ENCODE data around the gene TIMP3. TPM values are rescaled to one million over a fixed set of nuclear protein-coding genes. Genes with fewer than 3 reads are reported as not detected.

The TIMP3 gene
- total RNA-seq, 2 donors from 2014 or later: 149 to 280 TPM

DNA sequence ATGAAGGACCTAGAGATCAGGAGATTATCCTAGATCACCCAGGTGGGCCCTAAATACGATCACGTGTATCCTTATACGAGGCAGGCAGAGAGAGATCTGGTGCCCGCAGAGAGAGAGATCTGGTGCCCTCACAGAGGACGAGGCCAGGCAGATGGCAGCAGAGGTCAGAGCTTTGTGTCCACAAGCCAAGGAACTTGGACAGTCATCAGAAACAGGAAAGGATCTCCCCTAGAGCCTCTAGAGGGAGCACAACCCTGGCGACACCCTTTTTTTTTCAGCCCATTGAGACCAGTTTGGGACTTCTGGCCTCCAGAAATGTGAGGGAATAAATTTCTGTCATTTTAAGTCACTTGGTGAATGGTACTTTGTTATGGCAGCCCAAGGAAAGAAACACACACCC lies 25.5 kb upstream of the TIMP3 start:
- DNase-seq: no peak
- Histone ChIP-seq H3K9me3 (no peaks in the 10 kb centered on the region), H3K4me3 (no peak overlapping the region), H3K27me3 (no peaks in the 10 kb centered on the region), H3K36me3 (replicated peaks in 1 of 2; ENCODE audit: insufficient read depth in 1 of 2, low read depth in 2 of 2) (no peaks in the 10 kb centered on the region), H3K27ac (no peak overlapping the region), H3K4me1 (peaks cover 24% of the 10 kb centered on the region)
- ATAC-seq: no peak
- WGBS, 2 donors: 69 to 75% methylated on average over 6 of the region's 6 CpGs
- TF ChIP-seq POLR2A (IDR thresholded peaks at IDR 0.05): no peak
- TF ChIP-seq, protein P1, sequence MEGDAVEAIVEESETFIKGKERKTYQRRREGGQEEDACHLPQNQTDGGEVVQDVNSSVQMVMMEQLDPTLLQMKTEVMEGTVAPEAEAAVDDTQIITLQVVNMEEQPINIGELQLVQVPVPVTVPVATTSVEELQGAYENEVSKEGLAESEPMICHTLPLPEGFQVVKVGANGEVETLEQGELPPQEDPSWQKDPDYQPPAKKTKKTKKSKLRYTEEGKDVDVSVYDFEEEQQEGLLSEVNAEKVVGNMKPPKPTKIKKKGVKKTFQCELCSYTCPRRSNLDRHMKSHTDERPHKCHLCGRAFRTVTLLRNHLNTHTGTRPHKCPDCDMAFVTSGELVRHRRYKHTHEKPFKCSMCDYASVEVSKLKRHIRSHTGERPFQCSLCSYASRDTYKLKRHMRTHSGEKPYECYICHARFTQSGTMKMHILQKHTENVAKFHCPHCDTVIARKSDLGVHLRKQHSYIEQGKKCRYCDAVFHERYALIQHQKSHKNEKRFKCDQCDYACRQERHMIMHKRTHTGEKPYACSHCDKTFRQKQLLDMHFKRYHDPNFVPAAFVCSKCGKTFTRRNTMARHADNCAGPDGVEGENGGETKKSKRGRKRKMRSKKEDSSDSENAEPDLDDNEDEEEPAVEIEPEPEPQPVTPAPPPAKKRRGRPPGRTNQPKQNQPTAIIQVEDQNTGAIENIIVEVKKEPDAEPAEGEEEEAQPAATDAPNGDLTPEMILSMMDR (IDR thresholded peaks at IDR 0.05): peak in 2 of 7 experiments; percentile 8 to 11
- intact Hi-C loops (cut with DNase I): no loop called here

DNA sequence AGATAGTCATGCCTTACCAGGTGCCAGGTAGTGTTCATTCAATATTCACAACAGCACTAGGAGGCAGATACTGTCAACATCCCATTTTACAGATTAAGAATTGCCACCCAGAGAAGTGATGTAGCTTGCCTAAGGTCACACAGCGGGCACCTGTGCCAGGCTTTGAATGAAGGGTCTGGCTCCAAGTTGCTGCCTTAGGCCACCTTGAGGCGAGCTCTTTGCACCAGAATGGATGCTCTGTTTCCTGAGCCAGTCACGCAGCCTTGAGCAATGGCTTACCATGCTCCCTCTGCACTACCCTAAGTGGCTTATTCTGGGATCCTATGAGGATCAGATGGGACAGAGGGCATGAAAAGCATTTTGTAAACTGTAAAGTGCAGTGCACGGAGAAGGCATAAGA lies 25.1 kb upstream of the TIMP3 start:
- Histone ChIP-seq H3K4me3 (no peak overlapping the region), H3K4me1 (peaks cover 24% of the 10 kb centered on the region), H3K27ac (no peak overlapping the region), H3K9me3 (no peaks in the 10 kb centered on the region), H3K36me3 (replicated peaks in 1 of 2; ENCODE audit: insufficient read depth in 1 of 2, low read depth in 2 of 2) (no peaks in the 10 kb centered on the region), H3K27me3 (no peaks in the 10 kb centered on the region)
- WGBS, 2 donors: 76 to 88% methylated on average over 4 of the region's 4 CpGs
- no peak for ATAC-seq
- intact Hi-C loops (cut with DNase I): no loop called here
- no peak for TF ChIP-seq POLR2A (IDR thresholded peaks at IDR 0.05)
- TF ChIP-seq, protein P1 (IDR thresholded peaks at IDR 0.05): no peak
- DNase-seq: no peak

DNA sequence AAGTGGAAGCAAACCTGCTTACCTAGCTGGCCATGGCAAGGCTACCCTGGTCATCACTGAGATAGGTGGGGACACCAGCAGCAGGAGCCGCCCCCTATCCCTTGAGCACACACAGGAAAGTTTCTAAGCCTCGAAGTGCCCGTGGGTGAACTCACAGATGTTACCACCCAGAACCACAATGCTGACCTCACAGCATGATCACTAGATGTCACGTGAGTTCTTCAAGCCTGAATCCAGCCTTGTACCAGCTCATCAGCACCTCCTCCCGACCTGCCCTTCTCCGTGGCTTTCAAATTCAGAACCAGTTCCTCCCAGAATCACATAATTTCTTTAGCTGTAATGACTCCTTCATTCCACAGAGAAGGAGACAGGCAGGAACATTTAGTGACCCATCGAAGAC lies 24.7 kb upstream of the TIMP3 start:
- intact Hi-C loops (cut with DNase I): no loop called here
- no peaks in the 10 kb centered on the region for H3K9me3 ChIP-seq
- H3K4me3 ChIP-seq: no peak overlapping the region
- H3K27me3 ChIP-seq: no peaks in the 10 kb centered on the region
- TF ChIP-seq, protein P1 (IDR thresholded peaks at IDR 0.05): no peak
- no peak for TF ChIP-seq POLR2A (IDR thresholded peaks at IDR 0.05)
- ATAC-seq: no peak
- H3K36me3 ChIP-seq (replicated peaks in 1 of 2; ENCODE audit: insufficient read depth in 1 of 2, low read depth in 2 of 2): no peaks in the 10 kb centered on the region
- 44 to 61% methylated on average over 6 of the region's 7 CpGs for WGBS, 2 donors
- no peak overlapping the region for H3K27ac ChIP-seq
- peak in 2 of 4 donors; percentile 13 to 30 for DNase-seq
- peaks cover 24% of the 10 kb centered on the region for H3K4me1 ChIP-seq

DNA sequence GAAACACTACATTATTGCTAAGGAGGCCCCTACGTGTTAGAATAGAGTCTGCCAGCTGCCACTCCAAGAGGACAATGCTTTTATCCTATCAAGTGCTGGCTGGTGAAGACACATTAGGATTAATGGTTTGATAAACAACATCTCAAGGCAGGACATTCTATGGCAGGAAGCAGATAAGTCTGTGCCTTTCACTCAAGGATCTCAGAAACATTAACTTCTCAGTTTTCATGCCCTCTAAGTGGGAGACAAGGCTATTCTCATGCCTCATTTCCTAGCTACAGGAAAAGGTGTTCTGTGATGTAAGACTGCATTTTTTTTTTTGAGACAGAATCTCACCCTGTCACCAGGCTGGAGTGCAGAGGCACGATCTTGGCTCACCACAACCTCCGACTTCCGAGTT lies 23.5 kb upstream of the TIMP3 start:
- no peaks in the 10 kb centered on the region for H3K27me3 ChIP-seq
- no peak overlapping the region for H3K4me3 ChIP-seq
- intact Hi-C loops (cut with DNase I): no loop called here
- DNase-seq (no peak), ATAC-seq (no peak)
- H3K27ac ChIP-seq: no peak overlapping the region
- peaks cover 24% of the 10 kb centered on the region for H3K4me1 ChIP-seq
- H3K36me3 ChIP-seq (replicated peaks in 1 of 2; ENCODE audit: insufficient read depth in 1 of 2, low read depth in 2 of 2): no peaks in the 10 kb centered on the region
- WGBS, 2 donors: 83 to 88% methylated on average over 4 of the region's 4 CpGs
- H3K9me3 ChIP-seq: no peaks in the 10 kb centered on the region
- TF ChIP-seq, protein P1 (IDR thresholded peaks at IDR 0.05): no peak

DNA sequence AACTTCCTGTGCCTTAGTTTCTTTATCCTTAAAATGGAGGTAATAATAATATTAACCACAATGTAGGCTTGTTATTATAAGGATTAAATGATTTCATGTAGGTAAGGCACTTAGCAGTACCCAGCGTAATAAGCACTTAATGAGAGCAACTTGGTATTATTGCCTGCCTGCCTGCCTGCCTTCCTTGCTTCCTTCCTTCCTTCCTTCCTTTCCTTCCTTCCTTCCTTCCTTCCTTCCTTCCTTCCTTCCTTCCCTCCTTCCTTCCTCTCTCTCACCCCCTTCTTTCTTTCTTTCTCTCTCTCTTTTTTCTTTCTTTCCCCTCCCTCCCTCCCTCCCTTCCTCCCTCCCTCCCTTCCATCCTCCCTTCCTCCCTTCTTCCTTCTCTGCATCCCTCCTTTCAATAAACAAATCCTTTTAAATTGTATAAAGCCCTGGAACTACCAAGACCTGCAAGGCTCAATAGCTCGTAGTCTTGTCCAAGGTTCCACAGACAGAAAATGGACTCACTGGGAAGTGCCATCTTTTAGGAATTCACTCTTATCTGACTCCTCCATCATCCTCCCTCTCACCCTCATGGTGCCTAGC lies 20.7 kb upstream of the TIMP3 start:
- 86 to 94% methylated on average over 2 of the region's 2 CpGs for WGBS, 2 donors
- no peak overlapping the region for H3K4me3 ChIP-seq

More for the DNA sequence above, 20.7 kb upstream of the TIMP3 start:
- H3K9me3 ChIP-seq: no peaks in the 10 kb centered on the region
- peak overlapping the region in 2 of 4 donors; percentile 50 to 70 for H3K27ac ChIP-seq
- TF ChIP-seq POLR2A (IDR thresholded peaks at IDR 0.05): no peak
- TF ChIP-seq, protein P1 (IDR thresholded peaks at IDR 0.05): no peak
- H3K27me3 ChIP-seq: no peaks in the 10 kb centered on the region
- DNase-seq: no peak
- no peaks in the 10 kb centered on the region for H3K36me3 ChIP-seq (replicated peaks in 1 of 2; ENCODE audit: insufficient read depth in 1 of 2, low read depth in 2 of 2)
- peaks cover 24% of the 10 kb centered on the region for H3K4me1 ChIP-seq
- intact Hi-C loops (cut with DNase I): no loop called here
- no peak for ATAC-seq

All from body of pancreas (tissue), 4 donors.